Measurements from ENCODE around the gene TPM3. TPM values are rescaled to one million over a fixed set of nuclear protein-coding genes. Genes with fewer than 3 reads are reported as not detected.

TPM3 gene
- total RNA-seq, 3 donors from 2014 or later = 236 to 302 (median 245) TPM

DNA sequence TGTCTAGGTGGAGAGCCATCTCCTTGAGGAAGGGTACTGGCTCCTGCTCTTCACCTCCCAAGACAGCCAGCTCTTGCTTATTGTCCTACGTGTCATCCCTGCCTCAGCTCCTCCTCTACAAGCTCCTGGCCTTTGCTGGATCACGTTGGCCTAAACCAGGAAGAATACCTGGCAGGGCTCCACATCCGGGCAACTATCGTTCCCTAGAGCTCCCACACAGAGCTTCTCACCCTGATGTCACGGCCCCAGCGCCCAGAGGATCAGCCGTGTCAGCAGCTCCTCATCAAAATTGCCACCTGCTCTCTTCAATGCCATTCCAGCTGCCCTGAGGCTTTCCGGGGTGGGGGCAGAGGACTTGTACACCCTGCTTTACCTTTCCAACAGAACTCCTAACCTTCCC is 1.9 kb upstream of the TPM3 start:
- peak overlapping the region; percentile 66 to 81 for H3K27ac ChIP-seq
- TF ChIP-seq, protein P1, sequence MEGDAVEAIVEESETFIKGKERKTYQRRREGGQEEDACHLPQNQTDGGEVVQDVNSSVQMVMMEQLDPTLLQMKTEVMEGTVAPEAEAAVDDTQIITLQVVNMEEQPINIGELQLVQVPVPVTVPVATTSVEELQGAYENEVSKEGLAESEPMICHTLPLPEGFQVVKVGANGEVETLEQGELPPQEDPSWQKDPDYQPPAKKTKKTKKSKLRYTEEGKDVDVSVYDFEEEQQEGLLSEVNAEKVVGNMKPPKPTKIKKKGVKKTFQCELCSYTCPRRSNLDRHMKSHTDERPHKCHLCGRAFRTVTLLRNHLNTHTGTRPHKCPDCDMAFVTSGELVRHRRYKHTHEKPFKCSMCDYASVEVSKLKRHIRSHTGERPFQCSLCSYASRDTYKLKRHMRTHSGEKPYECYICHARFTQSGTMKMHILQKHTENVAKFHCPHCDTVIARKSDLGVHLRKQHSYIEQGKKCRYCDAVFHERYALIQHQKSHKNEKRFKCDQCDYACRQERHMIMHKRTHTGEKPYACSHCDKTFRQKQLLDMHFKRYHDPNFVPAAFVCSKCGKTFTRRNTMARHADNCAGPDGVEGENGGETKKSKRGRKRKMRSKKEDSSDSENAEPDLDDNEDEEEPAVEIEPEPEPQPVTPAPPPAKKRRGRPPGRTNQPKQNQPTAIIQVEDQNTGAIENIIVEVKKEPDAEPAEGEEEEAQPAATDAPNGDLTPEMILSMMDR (IDR thresholded peaks at IDR 0.05) = no peak
- peak in 1 of 3 donors; percentile 30 for TF ChIP-seq POLR2AphosphoS5 (IDR thresholded peaks at IDR 0.05)
- no peaks in the 10 kb centered on the region for H3K36me3 ChIP-seq
- DNase-seq (ENCODE audit: low spot score in 2 of 2) = peak; percentile 75 to 91
- H3K9me3 ChIP-seq = no peaks in the 10 kb centered on the region
- H3K27me3 ChIP-seq = no peaks in the 10 kb centered on the region
- H3K4me3 ChIP-seq = no peak overlapping the region
- intact Hi-C loops (cut with DNase I; ENCODE audit: low total_unique reads) = no loop called here
- no peaks in the 10 kb centered on the region for H3K4me1 ChIP-seq

DNA sequence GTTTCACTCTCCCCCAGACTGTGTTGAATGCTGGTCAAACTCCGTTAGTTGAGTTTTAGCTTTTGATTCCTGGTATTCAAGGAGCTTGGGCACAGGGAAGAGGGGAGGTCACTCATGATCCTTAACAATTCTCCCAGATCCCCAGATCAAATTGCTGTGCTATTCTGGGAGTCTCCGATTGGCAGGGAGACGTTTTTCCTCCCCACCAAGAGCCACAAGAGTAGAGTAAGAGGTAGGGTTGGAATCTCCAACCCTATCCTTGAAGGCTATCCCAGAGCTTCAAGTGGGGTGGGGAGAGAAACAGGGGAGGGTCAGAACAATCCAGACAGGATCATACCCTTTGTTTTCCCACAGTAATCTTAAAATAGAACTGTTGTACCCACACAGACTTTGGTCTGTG is 576 bp upstream of the TPM3 start:
- no peak overlapping the region for H3K4me3 ChIP-seq
- H3K27ac ChIP-seq = peak overlapping the region in 1 of 2 donors; percentile 50
- H3K27me3 ChIP-seq = no peaks in the 10 kb centered on the region
- no peak for TF ChIP-seq POLR2AphosphoS5 (IDR thresholded peaks at IDR 0.05)
- TF ChIP-seq, protein P1 (IDR thresholded peaks at IDR 0.05) = no peak
- TF ChIP-seq POLR2A (IDR thresholded peaks at IDR 0.05) = no peak
- no peaks in the 10 kb centered on the region for H3K9me3 ChIP-seq
- H3K36me3 ChIP-seq = no peaks in the 10 kb centered on the region
- no peaks in the 10 kb centered on the region for H3K4me1 ChIP-seq
- intact Hi-C loops (cut with DNase I; ENCODE audit: low total_unique reads) = no loop called here
- no peak for DNase-seq (ENCODE audit: low spot score in 2 of 2)

DNA sequence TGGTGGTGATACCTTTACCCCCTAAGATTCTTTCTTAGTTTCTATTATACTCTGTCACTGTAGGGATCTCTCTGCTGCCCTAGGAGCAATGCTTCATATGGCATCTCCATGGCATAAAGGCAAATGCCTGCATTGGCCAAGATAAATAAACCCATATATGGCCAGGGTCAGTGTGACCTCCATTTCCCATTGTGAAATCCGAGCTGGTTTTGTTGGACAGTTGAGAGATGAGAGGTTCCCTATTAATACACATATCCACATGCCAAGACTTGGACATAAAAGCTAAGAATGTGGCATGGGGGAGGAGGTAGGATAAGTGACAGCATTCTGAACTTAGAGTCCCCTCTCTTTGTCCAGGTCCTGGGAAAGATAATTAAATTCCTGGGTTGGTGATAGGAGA is 1.4 kb downstream of the TPM3 start:
- peak overlapping the region in 1 of 2 donors; percentile 52 for H3K27ac ChIP-seq

DNA sequence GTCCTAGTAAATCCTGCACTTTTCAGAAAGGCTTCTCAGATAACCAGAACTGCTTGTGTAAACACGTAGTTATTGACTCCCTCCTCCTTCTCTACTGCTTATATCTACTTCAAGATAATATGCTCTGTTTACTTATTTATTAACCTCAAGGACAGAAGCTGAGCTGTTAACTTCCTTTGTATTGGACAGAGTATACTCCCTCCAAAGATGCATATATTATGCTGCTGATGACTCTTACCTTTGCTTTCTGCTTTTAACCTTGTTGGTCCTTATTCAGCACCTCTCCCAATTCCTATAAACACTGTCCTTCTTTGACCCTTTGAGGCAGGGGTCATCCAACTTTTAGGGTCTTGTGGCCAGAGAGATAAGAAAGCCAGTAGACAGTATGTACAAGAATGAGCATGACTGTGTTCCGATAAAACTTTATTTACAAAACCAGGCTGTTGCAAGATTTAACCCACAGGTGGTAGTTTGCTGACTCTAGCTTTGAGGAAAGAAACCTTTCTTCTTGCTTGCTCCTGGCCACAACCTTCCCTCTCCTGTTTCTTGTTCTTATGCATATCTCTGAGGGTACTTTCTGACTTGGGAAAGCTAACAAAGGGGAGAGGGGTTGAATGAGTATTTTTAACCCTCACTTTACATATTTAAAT is 4.9 kb downstream of the TPM3 start:
- TF ChIP-seq POLR2A (IDR thresholded peaks at IDR 0.05) = no peak
- TF ChIP-seq POLR2AphosphoS5 (IDR thresholded peaks at IDR 0.05) = no peak
- TF ChIP-seq, protein P1 (IDR thresholded peaks at IDR 0.05) = no peak
- Histone ChIP-seq H3K27me3 (no peaks in the 10 kb centered on the region), H3K4me1 (peaks cover 0 to under 1% of the 10 kb centered on the region in 2 donors), H3K4me3 (no peak overlapping the region), H3K36me3 (no peaks in the 10 kb centered on the region), H3K27ac (no peak overlapping the region), H3K9me3 (no peaks in the 10 kb centered on the region)
- intact Hi-C loops (cut with DNase I; ENCODE audit: low total_unique reads) = loop anchor here (1.0 to 10.0 kb wide), 2 partner anchors 14 to 1718 kb away; no protein-coding TSS in a partner anchor
- no peak for DNase-seq (ENCODE audit: low spot score in 2 of 2)

More for the DNA sequence above, 1.4 kb downstream of the TPM3 start:
- Histone ChIP-seq H3K4me1 (no peaks in the 10 kb centered on the region), H3K4me3 (no peak overlapping the region), H3K9me3 (no peaks in the 10 kb centered on the region), H3K36me3 (no peaks in the 10 kb centered on the region), H3K27me3 (no peaks in the 10 kb centered on the region)
- peak in 1 of 3 donors; percentile 16 for TF ChIP-seq POLR2AphosphoS5 (IDR thresholded peaks at IDR 0.05)
- no peak for TF ChIP-seq POLR2A (IDR thresholded peaks at IDR 0.05)
- TF ChIP-seq, protein P1 (IDR thresholded peaks at IDR 0.05) = no peak
- DNase-seq (ENCODE audit: low spot score in 2 of 2) = peak in 1 of 2 donors; percentile 29
- intact Hi-C loops (cut with DNase I; ENCODE audit: low total_unique reads) = no loop called here

DNA sequence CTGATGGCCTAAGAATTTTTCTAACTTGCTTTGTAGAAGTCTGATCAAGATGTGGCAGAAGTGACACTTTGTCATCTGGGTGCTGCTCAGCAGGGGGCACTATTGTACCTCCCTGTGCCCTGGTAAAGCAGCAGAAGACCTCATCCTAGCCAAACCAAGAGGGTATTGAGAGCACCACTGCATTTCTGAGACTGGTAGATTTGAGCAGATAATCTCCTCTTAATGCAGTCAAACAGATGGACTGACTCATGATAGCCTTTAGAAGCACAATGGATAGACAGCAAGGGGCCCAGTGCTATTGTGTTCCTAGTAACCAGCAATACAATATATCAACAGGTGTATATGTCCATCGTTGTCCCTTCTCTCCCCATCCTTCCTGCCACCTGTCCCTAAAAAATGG is 5.7 kb downstream of the TPM3 start:
- no peaks in the 10 kb centered on the region for H3K9me3 ChIP-seq
- no peak overlapping the region for H3K4me3 ChIP-seq
- H3K4me1 ChIP-seq = peaks cover 0 to 6% of the 10 kb centered on the region in 2 donors
- intact Hi-C loops (cut with DNase I; ENCODE audit: low total_unique reads) = loop anchor here (10.0 kb wide), 1 partner anchor 1719 kb away; no protein-coding TSS in a partner anchor
- TF ChIP-seq, protein P1 (IDR thresholded peaks at IDR 0.05) = peak in 1 of 3 donors; percentile 35
- TF ChIP-seq POLR2AphosphoS5 (IDR thresholded peaks at IDR 0.05) = no peak
- H3K27me3 ChIP-seq = no peaks in the 10 kb centered on the region
- H3K36me3 ChIP-seq = no peaks in the 10 kb centered on the region
- H3K27ac ChIP-seq = no peak overlapping the region
- peak; percentile 27 to 62 for DNase-seq (ENCODE audit: low spot score in 2 of 2)

All from breast epithelium (tissue), 4 donors.